ENCODE results near the gene SLC5A4.
"Not testable (repeated sequence)": the region's sequence is repeated elsewhere in the genome, so short reads cannot be mapped to it uniquely, and the experiment has no call there.

SLC5A4 gene

DNA sequence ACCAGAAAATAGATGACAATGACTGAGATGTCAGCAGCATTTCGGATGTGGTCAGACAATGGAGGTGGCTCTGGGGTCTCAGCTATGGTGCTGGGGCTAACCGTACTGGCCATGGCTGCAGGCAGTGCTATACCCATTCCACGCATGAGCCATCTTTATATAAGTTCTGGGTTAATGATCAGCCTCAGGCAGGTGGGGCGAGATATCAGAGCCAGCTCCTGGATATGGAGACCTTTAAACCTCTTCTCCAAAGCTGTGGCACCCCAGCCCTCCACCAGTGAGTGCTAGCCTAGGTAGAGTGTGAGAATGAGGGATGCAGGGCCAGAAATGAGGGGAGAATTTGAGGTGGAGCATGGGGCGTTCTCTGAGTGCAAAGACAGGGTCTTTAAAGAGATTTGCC lies at the start of gene SLC5A4:
Gene SLC5A4 (minus strand): TSS at position 131 of the 400 bp plus-strand sequence. CDS start 18 bp downstream, at position 113.
- ChIA-PET CTCF (interaction anchor here (1.9 kb wide), 1 partner anchor 11 kb away, joined by 8 read pairs; no protein-coding TSS in a partner anchor), POLR2A (no interaction called here)
- DNase-seq (ENCODE audit: extremely low spot score) = no peak
- TF ChIP-seq, protein P1, sequence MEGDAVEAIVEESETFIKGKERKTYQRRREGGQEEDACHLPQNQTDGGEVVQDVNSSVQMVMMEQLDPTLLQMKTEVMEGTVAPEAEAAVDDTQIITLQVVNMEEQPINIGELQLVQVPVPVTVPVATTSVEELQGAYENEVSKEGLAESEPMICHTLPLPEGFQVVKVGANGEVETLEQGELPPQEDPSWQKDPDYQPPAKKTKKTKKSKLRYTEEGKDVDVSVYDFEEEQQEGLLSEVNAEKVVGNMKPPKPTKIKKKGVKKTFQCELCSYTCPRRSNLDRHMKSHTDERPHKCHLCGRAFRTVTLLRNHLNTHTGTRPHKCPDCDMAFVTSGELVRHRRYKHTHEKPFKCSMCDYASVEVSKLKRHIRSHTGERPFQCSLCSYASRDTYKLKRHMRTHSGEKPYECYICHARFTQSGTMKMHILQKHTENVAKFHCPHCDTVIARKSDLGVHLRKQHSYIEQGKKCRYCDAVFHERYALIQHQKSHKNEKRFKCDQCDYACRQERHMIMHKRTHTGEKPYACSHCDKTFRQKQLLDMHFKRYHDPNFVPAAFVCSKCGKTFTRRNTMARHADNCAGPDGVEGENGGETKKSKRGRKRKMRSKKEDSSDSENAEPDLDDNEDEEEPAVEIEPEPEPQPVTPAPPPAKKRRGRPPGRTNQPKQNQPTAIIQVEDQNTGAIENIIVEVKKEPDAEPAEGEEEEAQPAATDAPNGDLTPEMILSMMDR (IDR thresholded peaks at IDR 0.05; ENCODE audit: control extremely low read depth, extremely low read depth, low read depth, missing control alignments) = no peak

DNA sequence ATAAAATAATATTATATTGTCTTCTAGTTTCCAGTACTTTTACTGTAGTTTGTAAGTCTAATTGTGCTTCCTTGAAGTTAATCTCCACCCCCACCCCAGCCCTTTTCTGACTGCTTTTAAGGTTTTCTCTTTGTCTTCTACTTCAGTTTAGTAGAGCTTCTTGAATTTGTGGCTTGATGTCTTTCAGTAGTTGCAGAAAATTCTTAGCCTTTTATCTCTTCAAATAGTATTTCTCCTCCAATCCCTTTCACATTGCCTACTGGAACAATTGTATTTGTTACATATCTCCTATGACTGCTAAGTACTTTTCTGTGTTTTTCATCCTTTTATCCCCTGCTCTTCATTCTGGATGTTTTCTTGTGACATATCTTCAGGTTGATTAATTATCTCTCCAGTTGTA lies 38.8 kb upstream of the SLC5A4 start:
- CTCF ChIA-PET; DNase-seq (ENCODE audit: extremely low spot score); POLR2A ChIA-PET: not testable (repeated sequence)

DNA sequence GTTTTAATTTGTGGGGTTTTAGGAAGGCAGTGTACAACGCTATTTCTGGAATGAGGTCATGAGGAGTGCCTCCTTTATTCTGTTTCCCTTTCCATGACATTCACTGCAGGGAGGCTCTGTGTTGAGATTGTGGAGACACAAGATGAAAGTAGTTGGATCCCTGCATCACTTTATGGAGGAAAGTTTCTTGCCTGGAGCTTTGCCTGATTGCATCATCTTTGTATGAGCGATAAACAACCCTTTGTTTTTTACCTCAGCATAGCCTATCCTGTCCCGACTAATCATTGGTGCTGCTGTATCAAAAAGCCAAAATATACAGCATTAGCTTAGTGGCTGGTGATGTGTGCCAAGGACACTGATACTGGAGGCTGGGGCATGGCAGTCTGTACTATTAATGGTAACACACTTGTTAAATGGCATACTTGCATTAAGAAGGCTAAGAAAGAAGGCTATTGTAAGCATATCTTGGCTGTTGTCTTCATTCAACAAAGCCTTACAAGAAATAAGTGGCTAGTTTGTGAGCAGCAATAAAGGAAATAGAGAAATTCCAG lies 31.2 kb upstream of the SLC5A4 start:
- DNase-seq (ENCODE audit: extremely low spot score) = no peak
- POLR2A ChIA-PET = no interaction called here
- CTCF ChIA-PET = interaction anchor here (2.0 kb wide), 1 partner anchor 20 kb away, joined by 9 read pairs; no protein-coding TSS in a partner anchor
- TF ChIP-seq, protein P1 (IDR thresholded peaks at IDR 0.05; ENCODE audit: control extremely low read depth, extremely low read depth, low read depth, missing control alignments) = no peak

DNA sequence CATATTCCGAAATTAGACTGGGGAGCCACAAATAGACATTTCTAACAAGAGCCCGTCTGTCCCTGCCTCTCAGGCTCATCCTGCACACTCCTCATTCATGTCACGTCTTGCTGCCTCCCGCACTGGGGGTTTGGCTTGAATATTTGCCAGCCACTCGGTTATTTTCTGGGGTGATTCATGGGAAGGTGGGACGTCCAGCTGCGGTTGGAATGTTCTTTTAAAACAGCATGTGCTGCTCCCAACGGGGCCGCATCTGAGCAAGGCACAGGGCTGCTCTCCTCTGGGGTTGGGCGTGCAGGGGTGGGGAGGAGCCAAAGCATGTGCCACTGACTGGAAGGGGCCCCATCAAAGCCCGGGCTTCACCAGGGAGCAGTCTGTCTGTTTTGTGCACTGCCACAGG lies 25.9 kb upstream of the SLC5A4 start:
- CTCF ChIA-PET = interaction anchor here (1.7 kb wide), 1 partner anchor 15 kb away, joined by 7 read pairs; no protein-coding TSS in a partner anchor

DNA sequence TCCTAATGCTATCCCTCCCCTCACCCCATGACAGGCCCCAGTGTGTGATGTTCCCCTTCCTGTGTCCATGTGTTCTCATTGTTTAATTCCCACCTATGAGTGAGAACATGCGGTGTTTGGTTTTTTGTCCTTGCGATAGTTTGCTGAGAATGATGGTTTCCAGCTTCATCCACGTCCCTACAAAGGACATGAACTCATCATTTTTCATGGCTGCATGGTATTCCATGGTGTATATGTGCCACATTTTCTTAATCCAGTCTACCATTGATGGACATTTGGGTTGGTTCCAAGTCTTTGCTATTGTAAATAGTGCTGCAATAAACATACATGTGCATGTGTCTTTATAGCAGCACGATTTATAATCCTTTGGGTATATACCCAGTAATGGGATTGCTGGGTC lies 20.2 kb upstream of the SLC5A4 start:
- POLR2A ChIA-PET; DNase-seq (ENCODE audit: extremely low spot score): not testable (repeated sequence)
- CTCF ChIA-PET = interaction anchor here (1.4 kb wide), 1 partner anchor 10 kb away, joined by 7 read pairs; no protein-coding TSS in a partner anchor

More for the DNA sequence above, 25.9 kb upstream of the SLC5A4 start:
- no peak for DNase-seq (ENCODE audit: extremely low spot score)
- TF ChIP-seq, protein P1 (IDR thresholded peaks at IDR 0.05; ENCODE audit: control extremely low read depth, extremely low read depth, low read depth, missing control alignments) = no peak
- POLR2A ChIA-PET = no interaction called here

DNA sequence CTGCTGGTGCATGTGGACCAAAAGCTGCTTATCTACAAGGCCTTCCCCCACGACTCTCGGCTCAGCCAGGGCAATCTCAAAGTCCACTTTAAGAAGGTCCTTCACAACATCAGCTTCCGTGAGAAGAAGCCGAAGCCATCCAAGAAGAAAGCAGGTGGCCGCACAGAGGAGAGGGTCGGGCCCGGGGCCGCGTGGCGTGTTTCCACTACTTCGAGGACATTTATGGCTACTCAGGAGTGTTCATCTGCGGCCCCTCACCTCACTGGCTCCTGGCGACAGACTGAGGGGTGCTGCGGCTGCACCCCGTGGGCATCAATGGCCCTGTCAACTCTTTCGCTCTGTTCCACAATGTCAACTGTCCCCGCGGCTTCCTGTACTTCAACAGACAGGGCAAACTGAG lies 16.2 kb upstream of the SLC5A4 start:
- DNase-seq (ENCODE audit: extremely low spot score) = no peak
- TF ChIP-seq, protein P1 (IDR thresholded peaks at IDR 0.05; ENCODE audit: control extremely low read depth, extremely low read depth, low read depth, missing control alignments) = no peak
- POLR2A ChIA-PET = no interaction called here
- CTCF ChIA-PET = no interaction called here

DNA sequence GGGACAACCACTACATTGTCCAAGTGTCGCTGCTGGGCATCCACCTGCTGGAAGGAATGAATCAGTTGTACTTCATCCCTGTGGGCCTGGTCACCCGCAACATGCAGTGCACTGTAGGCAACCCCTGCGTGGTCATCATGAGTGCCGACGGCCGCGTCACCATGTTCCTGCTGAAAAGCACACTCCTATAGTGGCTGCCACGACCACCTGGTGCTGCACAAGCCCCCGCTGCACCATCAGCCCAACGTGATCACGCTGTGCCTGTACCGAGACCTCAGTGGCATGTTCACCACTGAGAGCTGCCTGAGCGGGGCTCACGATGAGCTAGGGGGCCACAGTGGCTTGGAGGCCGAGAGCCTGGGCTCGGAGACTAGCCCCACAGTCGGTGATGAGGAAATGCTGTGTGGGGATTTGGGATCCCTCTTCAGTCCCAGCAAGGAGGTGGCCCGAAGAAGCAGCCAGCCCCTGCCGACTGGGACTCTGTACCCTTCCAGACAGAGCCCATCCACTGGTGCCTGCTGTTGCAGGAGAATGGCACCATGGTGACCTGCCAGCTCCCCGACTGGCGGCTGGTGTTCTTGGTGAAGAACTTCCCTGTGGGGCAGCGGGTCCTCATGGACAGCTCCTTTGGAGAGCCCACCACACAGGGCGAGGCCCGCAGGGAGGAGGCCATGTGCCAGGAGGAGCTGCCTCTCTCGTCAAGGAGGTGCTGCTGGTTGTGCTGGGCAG lies 15.7 kb upstream of the SLC5A4 start:
- no peak for DNase-seq (ENCODE audit: extremely low spot score)
- CTCF ChIA-PET = interaction anchor here (1.6 to 2.5 kb wide), 2 partner anchors 10 to 293 kb away, joined by 3 to 8 read pairs; no protein-coding TSS in a partner anchor
- POLR2A ChIA-PET = no interaction called here
- TF ChIP-seq, protein P1 (IDR thresholded peaks at IDR 0.05; ENCODE audit: control extremely low read depth, extremely low read depth, low read depth, missing control alignments) = no peak
